Limb (tissue), 2 donors: Measurements from ENCODE around the gene RBCK1.
"Not testable (repeated sequence)": the region's sequence is repeated elsewhere in the genome, so short reads cannot be mapped to it uniquely, and the experiment has no call there.

ENCODE experiments used
- DNase-seq, 2 donors: peaks; one replicate each; pipeline ENCODE4 v3.0.0-alpha.2; 2016; ENCODE audit errors: extremely low spot score in 2 of 2

RBCK1 gene

GRCh38 chr20:407953-408842, at the start of gene RBCK1:
TSS of gene RBCK1 (plus strand) at chr20:408299. CDS start at chr20:408758, 459 bp downstream.
- peak; percentile 77 to 93 for DNase-seq

- DNase-seq: no peak
These were observed 49.1 kb upstream of the RBCK1 start for GRCh38 chr20:358891-359555.

GRCh38 chr20:361561-361960, 46.5 kb upstream of the RBCK1 start:
- no peak for DNase-seq

- peak in 1 of 2 donors; percentile 68 for DNase-seq
These were observed 45.5 kb upstream of the RBCK1 start for GRCh38 chr20:362271-363254.

GRCh38 chr20:363319-364078, 44.6 kb upstream of the RBCK1 start:
- DNase-seq: no peak

GRCh38 chr20:364905-365794, 42.9 kb upstream of the RBCK1 start:
- no peak for DNase-seq

GRCh38 chr20:366041-366718, 41.9 kb upstream of the RBCK1 start:
- no peak for DNase-seq

GRCh38 chr20:366719-367485, 41.2 kb upstream of the RBCK1 start:
- DNase-seq: no peak

- DNase-seq: no peak
These were observed 40.6 kb upstream of the RBCK1 start for GRCh38 chr20:367486-367887.

- DNase-seq: no peak
These were observed 39.2 kb upstream of the RBCK1 start for GRCh38 chr20:368915-369314.

GRCh38 chr20:370151-370600, 37.9 kb upstream of the RBCK1 start:
- DNase-seq: no peak

GRCh38 chr20:370977-371754, 36.9 kb upstream of the RBCK1 start:
- no peak for DNase-seq

GRCh38 chr20:371755-372542, 36.1 kb upstream of the RBCK1 start:
- DNase-seq: no peak

GRCh38 chr20:372543-373082, 35.5 kb upstream of the RBCK1 start:
- not testable (repeated sequence) for DNase-seq

GRCh38 chr20:373171-373890, 34.8 kb upstream of the RBCK1 start:
- DNase-seq: no peak
